Activated CD8-positive, alpha-beta memory T cell treated with anti-CD3 and anti-CD28 coated beads for 36 hours (primary cell): ENCODE data around the gene IRF2BP1. TPM values are rescaled to one million over a fixed set of nuclear protein-coding genes. Genes with fewer than 3 reads are reported as not detected.

Experiments used
- CTCF ChIA-PET: fragments of 350-600 bp; sonication (Branson Sonifier 250); formaldehyde crosslinking; loops from one replicate; lab custom pipeline; 2021; ENCODE audit warnings: antibody characterized with exemption; lab: Charles Lee
- POLR2A ChIA-PET: fragments of 350-600 bp; sonication (Branson Sonifier 250); formaldehyde crosslinking; loops from one replicate; lab custom pipeline; 2021; ENCODE audit warnings: antibody characterized with exemption; lab: Charles Lee
- total RNA-seq, 2 experiments: library from RNA; stranded (reverse); gene quantifications; one replicate each; pipeline ENCODE4 v1.2.3, GENCODE V29; 2021

IRF2BP1 gene
- total RNA-seq, 2 experiments from 2014 or later, result 14.6 to 16.1 TPM

GRCh38 chr19:45847663-45848062 lies 38.3 kb downstream of the IRF2BP1 start:
- CTCF ChIA-PET, result interaction anchor here (0.6 to 1.9 kb wide), 2 partner anchors 31 to 1941 kb away, joined by 3 to 5 read pairs; no protein-coding TSS in a partner anchor
- POLR2A ChIA-PET, result no interaction called here

- POLR2A ChIA-PET, result no interaction called here
- CTCF ChIA-PET, result no interaction called here
Observed at GRCh38 chr19:45842198-45842597, 43.7 kb downstream of the IRF2BP1 start.

DNA sequence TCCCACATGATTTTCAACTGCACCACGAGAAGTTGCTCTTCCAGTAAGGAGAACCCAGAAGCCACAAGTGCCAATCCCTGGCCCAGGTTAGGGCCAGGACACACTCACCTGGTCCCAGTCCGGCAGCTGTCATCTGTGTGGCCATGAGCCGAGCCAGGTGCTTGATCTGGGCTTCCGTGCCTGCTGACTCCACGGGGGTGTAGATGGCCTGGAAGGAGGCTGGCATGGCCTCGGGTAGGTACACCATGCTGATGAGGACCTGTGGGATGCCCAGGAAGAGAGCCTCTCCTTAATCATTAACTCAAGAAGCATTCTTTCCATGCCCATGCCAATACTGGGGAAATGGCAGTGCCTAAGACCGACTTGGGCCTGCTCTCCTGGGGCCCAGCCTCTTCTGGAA lies 51.0 kb downstream of the IRF2BP1 start:
- ChIA-PET CTCF (interaction anchor here (1.0 to 3.6 kb wide), 2 partner anchors 18 to 48 kb away, joined by 3 to 18 read pairs; no protein-coding TSS in a partner anchor), POLR2A (no interaction called here)

Other genes with a start within 250 kb of the IRF2BP1 start
- gene EML2, start 246.7 kb downstream of the IRF2BP1 start, total RNA-seq, result 100 to 1,000 TPM; 121 to 122 TPM
- 1 to 10 TPM; 2.4 to 2.8 TPM for gene GIPR, start 217.9 kb downstream of the IRF2BP1 start, total RNA-seq
- gene SNRPD2, start 194.2 kb downstream of the IRF2BP1 start, total RNA-seq, result 100 to 1,000 TPM; 777 to 805 TPM
- gene QPCTL, start 193.5 kb downstream of the IRF2BP1 start, total RNA-seq, result 10 to 100 TPM; 17.9 to 20.1 TPM
- gene FBXO46, start 155.2 kb downstream of the IRF2BP1 start, total RNA-seq, result 10 to 100 TPM; 26.5 to 30.4 TPM
- under 1 TPM; 0.08 to 0.11 TPM for gene MEIOSIN, start 152.7 kb downstream of the IRF2BP1 start, total RNA-seq
- 1 to 10 TPM; 2.0 to 2.5 TPM for gene SIX5, start 116.9 kb downstream of the IRF2BP1 start, total RNA-seq
- 10 to 100 TPM; 19.0 to 22.2 TPM for gene DMPK, start 103.7 kb downstream of the IRF2BP1 start, total RNA-seq
- gene DMWD, start 93.3 kb downstream of the IRF2BP1 start, total RNA-seq, result 10 to 100 TPM; 55.3 to 56.3 TPM
- gene RSPH6A, start 70.8 kb downstream of the IRF2BP1 start, total RNA-seq, result under 1 TPM; 0.17 to 0.23 TPM
- gene SYMPK, start 23.0 kb downstream of the IRF2BP1 start, total RNA-seq, result 100 to 1,000 TPM; 117 to 124 TPM
- gene FOXA3, start 21.8 kb downstream of the IRF2BP1 start, total RNA-seq, result under 1 TPM; 0.52 to 0.74 TPM
- 1 to 10 TPM; 5.9 to 6.0 TPM for gene MYPOP, start 16.5 kb upstream of the IRF2BP1 start, total RNA-seq
- not detected for gene NANOS2, start 28.6 kb upstream of the IRF2BP1 start, total RNA-seq
- gene NOVA2, start 87.7 kb upstream of the IRF2BP1 start, total RNA-seq, result not detected
- 10 to 100 TPM; 24.1 to 25.4 TPM for gene CCDC61, start 109.3 kb upstream of the IRF2BP1 start, total RNA-seq
- not detected for gene PGLYRP1, start 136.9 kb upstream of the IRF2BP1 start, total RNA-seq
- gene IGFL4, start 154.9 kb upstream of the IRF2BP1 start, total RNA-seq, result not detected
- gene IGFL3, start 238.5 kb upstream of the IRF2BP1 start, total RNA-seq, result not detected